Testis (tissue), 3 donors: ENCODE data around the gene ACTG2. TPM values are rescaled to one million over a fixed set of nuclear protein-coding genes. Genes with fewer than 3 reads are reported as not detected.

Source experiments
- DNase-seq: peaks from one replicate; pipeline ENCODE4 v3.0.0-alpha.2; 2019
- H3K27ac ChIP-seq, 2 donors: fragments of 200-600 bp; sonication (generic); one replicate each; pipeline ENCODE4 v1.5.1; 2019
- H3K27me3 ChIP-seq: fragments of 200-600 bp; sonication (generic); one replicate; pipeline ENCODE4 v1.5.1; 2019
- H3K36me3 ChIP-seq: fragments of 200-600 bp; sonication (generic); one replicate; pipeline ENCODE4 v1.5.1; 2017; ENCODE audit warnings: low read depth; ENCODE audit errors: missing control alignments
- H3K4me1 ChIP-seq: fragments of 200-600 bp; sonication (generic); one replicate; pipeline ENCODE4 v1.5.1; 2019
- H3K4me3 ChIP-seq, 2 donors: fragments of 200-600 bp; sonication (generic); one replicate each; pipeline ENCODE4 v1.5.1; 2017 to 2019
- H3K9me3 ChIP-seq: fragments of 200-600 bp; sonication (generic); one replicate; pipeline ENCODE4 v1.5.1; 2017
- POLR2A ChIP-seq: fragments of 450-650 bp; IDR thresholded peaks from one replicate; pipeline ENCODE4 v1.6.1; 2017; ENCODE audit warnings: antibody characterized with exemption, mild to moderate bottlenecking, moderate library complexity
- WGBS, 2 donors: methylation state at CpG; one replicate each; pipeline ENCODE4 v1.1.5; 2018; 5-methylcytosine and 5-hydroxymethylcytosine counted together
- intact Hi-C: fragments of 100-400 bp; cut with DNase I; formaldehyde crosslinking; loops from one replicate; pipeline ENCODE4 v1.15.1; 2023; ENCODE audit warnings: low total_unique reads
- polyA plus RNA-seq: library from polyadenylated mRNA; stranded (reverse); fragments of 350-450 nt; fragmentation: Illumina TruSeq; extraction: RNeasy Lipid Tissue Mini Kit (QIAGEN cat#74804); gene quantifications from one replicate; pipeline ENCODE4 v1.2.3, GENCODE V29; 2014; ENCODE audit warnings: low read depth, low replicate concordance; ENCODE audit not compliant: insufficient read depth
- total RNA-seq, 2 donors: library from RNA; depleted of rRNA; stranded (reverse); fragments of >200 nt; gene quantifications; one replicate each; pipeline ENCODE4 v1.2.3, GENCODE V29; 2016
- TF ChIP-seq, protein P1 (sequence below), 3 experiments: fragments of 450-650 bp in 2 of 3; fragments of 200-600 bp in 1 of 3; sonication (generic) in 1 of 3; IDR thresholded peaks; one replicate each; pipeline ENCODE4 v1.5.1; 2016 to 2019; ENCODE audit warnings: antibody characterized with exemption in 3 of 3, mild to moderate bottlenecking in 2 of 3, moderate library complexity in 1 of 3

Gene ACTG2
- total and polyA plus RNA-seq, 3 donors from 2014 or later: 1.3 to 93.4 (median 2.7) TPM

DNA sequence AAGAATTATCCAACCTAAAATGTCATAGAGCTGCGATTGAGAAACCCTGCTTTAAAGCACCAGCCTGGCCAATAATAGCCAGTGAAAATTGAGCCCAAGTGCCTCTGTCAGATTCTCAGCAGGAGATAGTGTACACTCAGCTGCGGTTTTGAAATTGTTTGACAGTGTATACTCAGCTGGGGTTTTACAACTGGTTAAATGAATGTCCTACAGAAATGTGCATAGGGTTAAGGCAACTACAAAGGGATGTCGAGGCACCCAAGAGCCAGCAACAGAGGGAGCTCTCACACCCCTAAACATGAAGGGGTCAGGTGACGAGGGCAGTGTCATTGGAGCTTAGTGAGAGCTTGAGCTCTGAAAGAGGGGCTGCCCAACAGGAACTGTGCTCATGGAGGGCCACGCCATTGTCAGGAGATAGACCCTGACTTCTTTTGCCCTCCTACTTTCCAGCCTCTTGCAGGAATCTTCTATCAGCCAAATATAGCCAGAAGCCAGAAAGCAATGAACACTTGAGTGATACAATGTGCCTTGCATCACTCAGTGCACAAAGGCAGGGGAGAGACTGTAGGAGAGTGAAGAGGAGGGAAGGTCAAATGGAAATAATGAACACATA, 15.1 kb downstream of the ACTG2 start:
- WGBS, 2 donors: 66% methylated on average over 5 of the region's 5 CpGs
- no peaks in the 10 kb centered on the region for H3K4me1 ChIP-seq
- H3K27me3 ChIP-seq: no peaks in the 10 kb centered on the region
- intact Hi-C loops: no loop called here
- no peaks in the 10 kb centered on the region for H3K9me3 ChIP-seq
- TF ChIP-seq, protein P1, sequence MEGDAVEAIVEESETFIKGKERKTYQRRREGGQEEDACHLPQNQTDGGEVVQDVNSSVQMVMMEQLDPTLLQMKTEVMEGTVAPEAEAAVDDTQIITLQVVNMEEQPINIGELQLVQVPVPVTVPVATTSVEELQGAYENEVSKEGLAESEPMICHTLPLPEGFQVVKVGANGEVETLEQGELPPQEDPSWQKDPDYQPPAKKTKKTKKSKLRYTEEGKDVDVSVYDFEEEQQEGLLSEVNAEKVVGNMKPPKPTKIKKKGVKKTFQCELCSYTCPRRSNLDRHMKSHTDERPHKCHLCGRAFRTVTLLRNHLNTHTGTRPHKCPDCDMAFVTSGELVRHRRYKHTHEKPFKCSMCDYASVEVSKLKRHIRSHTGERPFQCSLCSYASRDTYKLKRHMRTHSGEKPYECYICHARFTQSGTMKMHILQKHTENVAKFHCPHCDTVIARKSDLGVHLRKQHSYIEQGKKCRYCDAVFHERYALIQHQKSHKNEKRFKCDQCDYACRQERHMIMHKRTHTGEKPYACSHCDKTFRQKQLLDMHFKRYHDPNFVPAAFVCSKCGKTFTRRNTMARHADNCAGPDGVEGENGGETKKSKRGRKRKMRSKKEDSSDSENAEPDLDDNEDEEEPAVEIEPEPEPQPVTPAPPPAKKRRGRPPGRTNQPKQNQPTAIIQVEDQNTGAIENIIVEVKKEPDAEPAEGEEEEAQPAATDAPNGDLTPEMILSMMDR (IDR thresholded peaks at IDR 0.05): no peak
- no peak for TF ChIP-seq POLR2A
- DNase-seq: no peak
- H3K4me3 ChIP-seq: no peak overlapping the region
- no peaks in the 10 kb centered on the region for H3K36me3 ChIP-seq
- H3K27ac ChIP-seq: no peak overlapping the region

DNA sequence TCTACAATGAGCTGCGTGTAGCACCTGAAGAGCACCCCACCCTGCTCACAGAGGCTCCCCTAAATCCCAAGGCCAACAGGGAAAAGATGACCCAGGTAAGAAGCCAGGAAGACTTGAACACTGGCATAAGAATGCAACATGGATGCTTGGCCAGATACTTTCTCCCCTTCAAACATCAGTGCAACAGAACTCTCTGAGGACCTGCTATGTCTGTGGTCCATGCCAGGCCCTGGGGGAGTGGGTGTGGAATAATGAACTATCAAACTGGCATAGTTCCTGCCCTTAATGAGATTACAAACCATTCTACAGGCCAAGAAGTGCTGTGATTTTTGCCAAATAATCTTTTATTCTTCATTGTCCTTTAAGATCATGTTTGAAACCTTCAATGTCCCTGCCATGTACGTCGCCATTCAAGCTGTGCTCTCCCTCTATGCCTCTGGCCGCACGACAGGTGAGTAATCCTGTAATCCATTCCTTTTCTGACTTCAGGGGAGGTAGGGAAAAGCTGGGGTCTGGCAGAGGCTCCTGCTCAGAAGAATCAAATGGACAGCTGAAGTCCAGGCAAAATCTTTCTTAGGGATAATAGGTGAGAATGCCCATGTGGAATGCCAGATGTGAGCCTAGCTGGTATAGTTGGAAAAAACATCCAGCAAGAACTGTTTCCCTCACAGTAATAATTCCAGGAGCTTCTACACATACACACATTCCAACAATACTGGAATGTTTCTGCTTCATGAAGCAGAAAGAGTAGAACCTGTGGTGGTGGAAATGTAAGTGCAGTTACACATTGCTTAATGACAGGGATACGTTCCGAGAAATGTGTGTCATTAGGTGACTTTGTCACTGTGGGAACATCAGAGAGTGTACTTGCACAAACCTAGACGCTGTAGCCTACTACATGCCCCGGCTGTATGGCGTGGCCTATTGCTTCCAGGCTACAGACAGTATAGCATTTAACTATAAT, 16.2 kb downstream of the ACTG2 start:
- intact Hi-C loops: no loop called here
- DNase-seq: no peak
- Histone ChIP-seq H3K4me3 (no peak overlapping the region), H3K27ac (no peak overlapping the region), H3K27me3 (no peaks in the 10 kb centered on the region), H3K4me1 (no peaks in the 10 kb centered on the region), H3K36me3 (no peaks in the 10 kb centered on the region), H3K9me3 (no peaks in the 10 kb centered on the region)
- no peak for TF ChIP-seq POLR2A
- TF ChIP-seq, protein P1 (IDR thresholded peaks at IDR 0.05): no peak
- 82 to 83% methylated on average over 10 of the region's 10 CpGs for WGBS, 2 donors

DNA sequence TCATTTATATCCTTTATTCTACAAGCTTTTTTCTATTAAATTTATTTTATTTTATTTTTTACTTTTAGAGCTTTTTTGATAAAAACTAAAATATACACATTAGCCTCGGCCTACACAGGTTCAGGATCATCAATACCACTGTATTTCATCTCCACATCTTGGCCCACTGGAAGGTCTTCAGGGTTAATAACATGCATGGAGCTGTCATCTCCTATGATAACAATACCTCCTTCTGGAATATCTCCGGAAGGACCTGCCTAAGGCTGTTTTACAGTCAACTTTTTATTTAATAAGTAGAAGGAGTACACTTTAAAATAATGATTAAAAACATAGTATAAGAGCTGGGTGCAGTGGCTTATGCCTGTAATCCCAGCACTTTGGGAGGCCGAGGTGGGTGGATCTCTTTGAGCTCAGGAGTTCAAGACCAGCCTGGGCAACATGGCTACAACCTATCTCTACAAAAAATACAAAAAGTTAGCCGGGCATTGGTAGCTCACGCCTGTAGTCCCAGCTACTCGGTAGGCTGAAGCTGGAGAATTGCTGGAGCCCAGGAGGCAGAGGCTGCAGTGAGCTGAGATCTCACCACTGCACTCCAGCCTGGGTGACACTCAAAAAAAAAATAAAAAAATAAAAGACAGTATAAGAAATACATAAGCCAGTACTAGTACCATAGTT, 18.2 kb downstream of the ACTG2 start:
- intact Hi-C loops: no loop called here
- Histone ChIP-seq H3K9me3 (no peaks in the 10 kb centered on the region), H3K4me3 (no peak overlapping the region), H3K36me3 (no peaks in the 10 kb centered on the region), H3K4me1 (no peaks in the 10 kb centered on the region), H3K27ac (no peak overlapping the region), H3K27me3 (no peaks in the 10 kb centered on the region)
- WGBS, 2 donors: 75% methylated on average over 6 of the region's 6 CpGs
- DNase-seq: no peak
- TF ChIP-seq, protein P1 (IDR thresholded peaks at IDR 0.05): no peak
- TF ChIP-seq POLR2A: no peak

DNA sequence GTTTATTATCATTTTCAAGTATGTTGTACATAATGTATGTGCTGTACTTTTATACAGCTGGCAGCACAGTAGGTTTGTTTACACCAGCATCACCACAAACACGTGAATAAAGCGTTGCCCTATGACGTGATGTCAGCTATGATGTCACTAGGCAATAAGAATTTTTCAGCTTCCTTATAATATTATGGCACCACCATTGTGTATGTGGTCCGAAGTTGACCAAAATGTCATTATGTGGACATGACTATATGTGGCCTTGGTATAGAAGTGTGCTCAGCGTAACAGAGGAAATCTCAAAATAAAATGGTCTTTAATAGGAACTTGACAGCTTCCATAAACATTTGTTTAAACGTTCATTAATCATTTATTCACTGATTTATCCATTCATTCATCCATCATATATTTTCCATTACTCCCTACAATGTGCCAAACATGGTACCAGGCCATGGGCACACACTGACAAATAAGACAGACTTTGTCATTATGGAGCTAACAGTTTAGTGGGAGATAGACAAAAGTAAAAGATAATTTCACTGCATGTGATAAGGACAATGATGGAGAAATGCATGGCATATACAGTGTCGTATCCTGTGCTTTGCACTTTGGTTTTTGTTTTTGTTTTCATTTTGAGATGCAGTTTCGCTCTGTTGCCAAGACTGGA, 18.9 kb downstream of the ACTG2 start:
- intact Hi-C loops: no loop called here
- H3K27me3 ChIP-seq: no peaks in the 10 kb centered on the region
- WGBS, 2 donors: 89 to 91% methylated on average over 8 of the region's 8 CpGs
- no peak overlapping the region for H3K27ac ChIP-seq
- DNase-seq: no peak
- no peak for TF ChIP-seq POLR2A
- TF ChIP-seq, protein P1 (IDR thresholded peaks at IDR 0.05): no peak
- H3K4me1 ChIP-seq: no peaks in the 10 kb centered on the region
- no peak overlapping the region for H3K4me3 ChIP-seq
- H3K36me3 ChIP-seq: no peaks in the 10 kb centered on the region
- H3K9me3 ChIP-seq: no peaks in the 10 kb centered on the region
